Heart left ventricle (tissue), 13 donors: Measurements from ENCODE around the gene DMKN.

ENCODE experiments used
- POLR2A ChIP-seq, 2 donors: fragments of 450-650 bp; IDR thresholded peaks; one replicate each; pipeline ENCODE4 v1.6.1; 2017; ENCODE audit warnings: antibody characterized with exemption in 2 of 2, mild to moderate bottlenecking in 2 of 2, moderate library complexity in 2 of 2
- TF ChIP-seq, protein P1 (sequence below), 12 donors: fragments of 200-600 bp; sonication (generic) in 4 of 12; IDR thresholded peaks; one replicate each; pipeline versions ENCODE4 v1.5.0 to v1.8.0; 2018 to 2022; ENCODE audit warnings: antibody characterized with exemption in 12 of 12, mild to moderate bottlenecking in 5 of 12
- donor health status: ischemic (EF 13 %, LVEDD 7.1; RV severe dilation, severe dysfunction).
- donor health status: DM: no; HTN: yes; CAD: no.
- donor health status: DM: no; HTN: no; CAD: no.
- donor health status: ischemic (EF 25% LVEDD 6.9; RV normal size, moderate dysfunction).
- donor health status: ischemic (EF 25% LVEDD 5.7; RV mildly dilated, moderate dysfunction).
- donor health status: ischemic (EF 35%, LVEDD 5.7; RV mildly dilated, moderate dysfunction).
- donor health status: nonischemic (EF 11% LVEDD 7.7; RV severe dilation, severe dysfunction).
- donor health status: DM: yes; HTN: yes; CAD: no.
- donor health status: PGD.
- donor health status: ischemic (EF 29% LVEDD 5.4; RV normal size, mild dysfunction).
- donor health status: nonischemic (EF 23%, LVEDD 6.1; RV moderate dilation, normal function).

DNA sequence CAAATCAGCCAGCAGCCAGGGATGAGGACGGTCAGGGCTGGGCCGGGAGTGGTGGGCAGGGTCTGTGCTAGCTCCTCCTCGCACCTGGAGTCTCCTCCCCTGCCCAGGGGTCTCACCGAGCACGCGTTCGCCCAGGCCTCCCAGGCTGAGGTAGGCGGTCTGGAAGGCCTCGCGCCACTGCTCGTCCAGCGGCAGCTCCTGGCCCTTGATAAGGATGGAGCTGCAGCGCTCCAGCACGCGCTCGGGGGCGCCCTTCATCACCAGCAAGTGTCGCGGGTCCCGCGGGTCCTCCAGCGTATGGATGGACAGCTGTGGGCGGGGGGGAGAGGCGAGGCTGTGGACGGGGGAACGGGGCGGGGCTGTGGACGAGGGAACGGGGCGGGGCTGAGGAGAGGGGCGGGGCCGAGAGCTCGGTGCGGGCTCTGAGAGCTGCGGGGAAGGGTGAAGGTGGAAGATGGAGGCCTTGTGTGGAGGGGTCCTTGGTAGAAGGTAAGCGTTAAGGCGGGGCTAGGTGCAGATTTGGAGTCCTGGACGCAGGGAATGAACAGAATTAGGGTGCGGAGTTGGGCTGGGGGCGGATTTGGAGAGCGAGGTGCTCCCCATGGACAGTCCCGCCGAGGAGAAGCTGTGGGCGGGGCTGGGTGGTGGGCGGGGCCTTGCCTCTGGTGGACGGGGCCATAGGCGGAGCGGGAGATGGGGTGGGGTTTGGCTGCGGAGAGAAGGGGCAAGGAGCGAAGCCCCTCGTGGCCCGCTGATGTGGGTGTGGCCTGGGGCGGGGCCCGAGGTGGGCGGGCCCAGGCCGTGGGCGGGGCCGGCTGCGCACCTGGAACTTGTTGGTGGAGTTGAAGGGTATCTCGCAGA is 44.3 kb upstream of the DMKN start:
- TF ChIP-seq POLR2A (IDR thresholded peaks at IDR 0.05), result no peak
- TF ChIP-seq, protein P1, sequence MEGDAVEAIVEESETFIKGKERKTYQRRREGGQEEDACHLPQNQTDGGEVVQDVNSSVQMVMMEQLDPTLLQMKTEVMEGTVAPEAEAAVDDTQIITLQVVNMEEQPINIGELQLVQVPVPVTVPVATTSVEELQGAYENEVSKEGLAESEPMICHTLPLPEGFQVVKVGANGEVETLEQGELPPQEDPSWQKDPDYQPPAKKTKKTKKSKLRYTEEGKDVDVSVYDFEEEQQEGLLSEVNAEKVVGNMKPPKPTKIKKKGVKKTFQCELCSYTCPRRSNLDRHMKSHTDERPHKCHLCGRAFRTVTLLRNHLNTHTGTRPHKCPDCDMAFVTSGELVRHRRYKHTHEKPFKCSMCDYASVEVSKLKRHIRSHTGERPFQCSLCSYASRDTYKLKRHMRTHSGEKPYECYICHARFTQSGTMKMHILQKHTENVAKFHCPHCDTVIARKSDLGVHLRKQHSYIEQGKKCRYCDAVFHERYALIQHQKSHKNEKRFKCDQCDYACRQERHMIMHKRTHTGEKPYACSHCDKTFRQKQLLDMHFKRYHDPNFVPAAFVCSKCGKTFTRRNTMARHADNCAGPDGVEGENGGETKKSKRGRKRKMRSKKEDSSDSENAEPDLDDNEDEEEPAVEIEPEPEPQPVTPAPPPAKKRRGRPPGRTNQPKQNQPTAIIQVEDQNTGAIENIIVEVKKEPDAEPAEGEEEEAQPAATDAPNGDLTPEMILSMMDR (IDR thresholded peaks at IDR 0.05), result no peak
